HL-60 (cell line): ENCODE results near the gene NPPC.

Experiments
- CTCF ChIP-seq: IDR thresholded peaks from one replicate; pipeline ENCODE4 v1.5.1; 2011; ENCODE audit warnings: low read length, control low read depth, inconsistent platforms; ENCODE audit not compliant: insufficient read depth
- GABPA ChIP-seq: IDR thresholded peaks from 2 replicates; pipeline ENCODE4 v1.6.1; 2012; ENCODE audit warnings: low read depth
- POLR2AphosphoS5 ChIP-seq: IDR thresholded peaks from 2 replicates; pipeline ENCODE4 v1.6.1; 2012; ENCODE audit warnings: low read depth
- REST ChIP-seq: IDR thresholded peaks from 2 replicates; pipeline ENCODE4 v1.6.1; 2012; ENCODE audit warnings: low read depth; ENCODE audit not compliant: insufficient replicate concordance

- TF ChIP-seq CTCF (no peak), POLR2AphosphoS5 (no peak), REST (no peak), GABPA (no peak)
Observed at GRCh38 chr2:231922311-231923009, 3.7 kb downstream of the NPPC start.
